Mesodermal cell (in vitro differentiated cells): ENCODE data around the gene RPLP2.
A peak's percentile ranks its signal among the peaks of the same experiment; 100 is the strongest.

ENCODE experiments used
- H3K27ac ChIP-seq: 2 replicates; pipeline ENCODE4 v1.7.0; 2013; ENCODE audit warnings: mild to moderate bottlenecking, low read depth, low read length, moderate library complexity; ENCODE audit not compliant: severe bottlenecking
- H3K36me3 ChIP-seq: 2 replicates; pipeline ENCODE4 v1.7.1; 2013; ENCODE audit warnings: mild to moderate bottlenecking, low read length, moderate library complexity; ENCODE audit not compliant: control insufficient read depth, insufficient read depth
- H3K4me1 ChIP-seq: one replicate; pipeline ENCODE4 v1.7.1; 2013; ENCODE audit warnings: mild to moderate bottlenecking, low read length; ENCODE audit not compliant: insufficient read depth, control insufficient read depth, poor library complexity, severe bottlenecking
- H3K4me3 ChIP-seq: 2 replicates; pipeline ENCODE4 v1.7.0; 2013; ENCODE audit warnings: low read length, control low read depth, mild to moderate bottlenecking; ENCODE audit not compliant: insufficient read depth, poor library complexity, severe bottlenecking; ENCODE audit errors: extremely low read depth
- H3K9me3 ChIP-seq: 2 replicates; pipeline ENCODE4 v1.7.1; 2013; ENCODE audit warnings: mild to moderate bottlenecking, low read length, moderate library complexity; ENCODE audit not compliant: control insufficient read depth
- WGBS, 2 experiments: methylation state at CpG; one replicate each; pipeline ENCODE4 v1.1.5; 2013; ENCODE audit warnings: missing lambda C conversion rate in 2 of 2; ENCODE audit not compliant: insufficient coverage in 2 of 2; 5-methylcytosine and 5-hydroxymethylcytosine counted together

The RPLP2 gene

GRCh38 chr11:801097-801780 is 8.5 kb upstream of the RPLP2 start:
- Histone ChIP-seq H3K4me1 (peaks cover 23% of the 10 kb centered on the region), H3K36me3 (peaks cover 36% of the 10 kb centered on the region), H3K4me3 (no peak overlapping the region), H3K27ac (no peak overlapping the region), H3K9me3 (no peaks in the 10 kb centered on the region)
- 95 to 96% methylated on average over 18 to 19 of the region's 20 CpGs for WGBS, 2 experiments

DNA sequence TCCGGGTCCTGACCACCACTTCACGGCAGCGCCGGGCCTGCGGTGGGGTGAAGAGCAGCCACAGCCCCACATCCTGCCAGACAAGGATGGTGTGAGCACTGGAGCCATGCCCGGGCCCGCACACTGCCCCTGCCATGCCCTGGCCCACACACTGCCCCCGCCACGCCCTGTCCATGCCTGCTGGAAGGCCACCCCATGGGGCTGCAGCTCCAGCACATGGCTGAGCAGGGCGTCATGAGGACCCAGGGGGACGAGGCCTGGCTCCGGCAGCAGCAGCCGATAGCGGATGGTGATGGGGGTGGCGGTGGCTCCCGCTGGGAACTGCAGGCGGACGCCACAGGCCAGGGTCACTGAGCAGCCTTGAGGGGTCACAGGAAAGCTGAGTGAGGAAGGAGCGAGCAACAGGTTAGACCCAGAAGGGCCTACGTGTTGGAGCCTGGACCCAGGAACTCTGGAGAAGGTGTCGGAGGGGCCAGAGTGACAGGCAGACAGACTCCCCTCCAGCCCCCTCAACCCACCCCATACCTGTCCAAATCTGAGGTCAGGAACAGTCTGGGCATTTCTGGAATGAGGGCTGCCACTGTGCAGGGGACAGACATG is 7.6 kb upstream of the RPLP2 start:
- Histone ChIP-seq H3K27ac (no peak overlapping the region), H3K4me3 (no peak overlapping the region), H3K36me3 (peaks cover 36% of the 10 kb centered on the region), H3K9me3 (no peaks in the 10 kb centered on the region), H3K4me1 (peaks cover 15% of the 10 kb centered on the region)
- WGBS, 2 experiments, result 95 to 97% methylated on average over 19 to 20 of the region's 21 CpGs

- Histone ChIP-seq H3K36me3 (peaks cover 36% of the 10 kb centered on the region), H3K27ac (no peak overlapping the region), H3K9me3 (no peaks in the 10 kb centered on the region), H3K4me3 (no peak overlapping the region), H3K4me1 (peaks cover 15% of the 10 kb centered on the region)
- WGBS, 2 experiments, result 94% methylated on average over 28 of the region's 28 CpGs
These were observed 6.9 kb upstream of the RPLP2 start for GRCh38 chr11:802693-803466.

DNA sequence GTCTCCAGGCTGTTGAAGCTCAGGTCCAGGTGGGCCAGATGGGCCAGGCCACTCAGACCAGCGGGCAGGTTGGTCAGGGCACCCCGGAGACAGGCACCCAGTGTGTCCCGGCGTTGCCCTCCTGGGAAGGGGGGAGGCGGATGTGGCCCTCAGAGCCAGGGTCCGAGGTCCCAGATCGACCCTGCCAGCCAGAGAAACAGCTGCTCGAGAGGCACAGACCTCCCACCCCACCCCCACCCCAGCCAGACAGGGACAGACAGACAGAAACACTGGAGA is 6.4 kb upstream of the RPLP2 start:
- WGBS, 2 experiments, result 91 to 100% methylated on average over 1 to 5 of the region's 8 CpGs
- H3K27ac ChIP-seq, result no peak overlapping the region
- peaks cover 15% of the 10 kb centered on the region for H3K4me1 ChIP-seq
- H3K9me3 ChIP-seq, result no peaks in the 10 kb centered on the region
- H3K36me3 ChIP-seq, result peaks cover 36% of the 10 kb centered on the region
- peak overlapping the region; percentile 58 for H3K4me3 ChIP-seq

- peaks cover 34% of the 10 kb centered on the region for H3K36me3 ChIP-seq
- H3K4me1 ChIP-seq, result peaks cover 15% of the 10 kb centered on the region
- H3K9me3 ChIP-seq, result no peaks in the 10 kb centered on the region
- H3K27ac ChIP-seq, result no peak overlapping the region
- H3K4me3 ChIP-seq, result peak overlapping the region; percentile 58
- WGBS, 2 experiments, result 81 to 82% methylated on average over 22 to 25 of the region's 26 CpGs
These were observed 5.8 kb upstream of the RPLP2 start for GRCh38 chr11:803770-804598.

DNA sequence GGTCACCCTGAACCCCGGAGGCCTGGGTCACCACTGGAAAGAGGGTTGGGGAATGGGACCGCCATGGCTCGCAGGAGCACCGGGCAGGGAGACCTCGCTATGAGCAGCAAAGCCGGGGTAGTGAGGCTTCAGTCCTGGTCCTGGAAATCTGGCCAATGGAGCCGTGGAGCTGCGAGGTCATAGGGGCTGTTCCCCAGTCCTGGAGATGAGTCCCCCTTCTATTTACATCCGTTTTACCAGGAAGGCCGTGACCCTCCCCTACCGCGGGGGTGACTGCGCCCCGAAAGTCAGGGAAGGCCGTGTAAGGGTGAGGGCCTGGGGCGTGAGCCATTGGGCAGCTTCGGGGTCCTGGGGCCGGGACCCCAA is 5.2 kb upstream of the RPLP2 start:
- WGBS, 2 experiments, result 33 to 45% methylated on average over 11 to 16 of the region's 18 CpGs
- no peaks in the 10 kb centered on the region for H3K9me3 ChIP-seq
- peaks cover 30% of the 10 kb centered on the region for H3K36me3 ChIP-seq
- peak overlapping the region; percentile 58 for H3K4me3 ChIP-seq
- H3K4me1 ChIP-seq, result peaks cover 15% of the 10 kb centered on the region
- H3K27ac ChIP-seq, result no peak overlapping the region

GRCh38 chr11:808427-809286 is 1.1 kb upstream of the RPLP2 start:
- H3K36me3 ChIP-seq, result peaks cover 31% of the 10 kb centered on the region
- WGBS, 2 experiments, result 31 to 35% methylated on average over 32 of the region's 36 CpGs
- H3K4me1 ChIP-seq, result peaks cover 15% of the 10 kb centered on the region
- no peaks in the 10 kb centered on the region for H3K9me3 ChIP-seq
- H3K27ac ChIP-seq, result peak overlapping the region; percentile 100
- H3K4me3 ChIP-seq, result peak overlapping the region; percentile 97

GRCh38 chr11:810040-810567 is 337 bp downstream of the RPLP2 start:
- Histone ChIP-seq H3K9me3 (no peaks in the 10 kb centered on the region), H3K4me3 (peak overlapping the region; percentile 97), H3K36me3 (peaks cover 39% of the 10 kb centered on the region), H3K4me1 (peaks cover 6% of the 10 kb centered on the region), H3K27ac (peak overlapping the region; percentile 100)
- WGBS, 2 experiments, result 0% methylated on average over 43 to 53 of the region's 55 CpGs

GRCh38 chr11:811446-812245 is 1.9 kb downstream of the RPLP2 start:
- H3K27ac ChIP-seq, result no peak overlapping the region
- peak overlapping the region; percentile 97 for H3K4me3 ChIP-seq
- H3K36me3 ChIP-seq, result peaks cover 43% of the 10 kb centered on the region
- WGBS, 2 experiments, result 96% methylated on average over 14 of the region's 14 CpGs
- peaks cover 6% of the 10 kb centered on the region for H3K4me1 ChIP-seq
- H3K9me3 ChIP-seq, result no peaks in the 10 kb centered on the region
